Nephron (organoid): Measurements from ENCODE around the gene TSR3.

Experiments
- H3K27ac Mint-ChIP-seq, 3 experiments: 2 replicates each; pipeline ENCODE4 v1.8.0; 2020; ENCODE audit warnings: mixed read lengths in 3 of 3, mild to moderate bottlenecking in 2 of 3, moderate library complexity in 1 of 3
- H3K27me3 Mint-ChIP-seq: 2 replicates; pipeline ENCODE4 v1.8.0; 2021; ENCODE audit warnings: low read depth, mild to moderate bottlenecking, moderate library complexity, mixed read lengths
- H3K36me3 Mint-ChIP-seq: 2 replicates; pipeline ENCODE4 v1.8.0; 2020; ENCODE audit warnings: low read depth, mixed read lengths
- H3K4me1 Mint-ChIP-seq: 2 replicates; pipeline ENCODE4 v1.8.0; 2020; ENCODE audit warnings: mixed read lengths
- H3K4me3 Mint-ChIP-seq, 3 experiments: 2 replicates each; pipeline ENCODE4 v1.8.0; 2020; ENCODE audit warnings: mild to moderate bottlenecking in 3 of 3, mixed read lengths in 3 of 3, moderate library complexity in 2 of 3
- H3K9me3 Mint-ChIP-seq: 2 replicates; pipeline ENCODE4 v1.8.0; 2020; ENCODE audit warnings: mixed read lengths
- CTCF ChIP-seq, 3 experiments: fragments of 200-600 bp; sonication (generic); IDR thresholded peaks; one replicate each; pipeline ENCODE4 v1.5.0; 2021; ENCODE audit warnings: antibody characterized with exemption in 3 of 3; ENCODE audit not compliant: unreplicated experiment in 3 of 3

The TSR3 gene

DNA sequence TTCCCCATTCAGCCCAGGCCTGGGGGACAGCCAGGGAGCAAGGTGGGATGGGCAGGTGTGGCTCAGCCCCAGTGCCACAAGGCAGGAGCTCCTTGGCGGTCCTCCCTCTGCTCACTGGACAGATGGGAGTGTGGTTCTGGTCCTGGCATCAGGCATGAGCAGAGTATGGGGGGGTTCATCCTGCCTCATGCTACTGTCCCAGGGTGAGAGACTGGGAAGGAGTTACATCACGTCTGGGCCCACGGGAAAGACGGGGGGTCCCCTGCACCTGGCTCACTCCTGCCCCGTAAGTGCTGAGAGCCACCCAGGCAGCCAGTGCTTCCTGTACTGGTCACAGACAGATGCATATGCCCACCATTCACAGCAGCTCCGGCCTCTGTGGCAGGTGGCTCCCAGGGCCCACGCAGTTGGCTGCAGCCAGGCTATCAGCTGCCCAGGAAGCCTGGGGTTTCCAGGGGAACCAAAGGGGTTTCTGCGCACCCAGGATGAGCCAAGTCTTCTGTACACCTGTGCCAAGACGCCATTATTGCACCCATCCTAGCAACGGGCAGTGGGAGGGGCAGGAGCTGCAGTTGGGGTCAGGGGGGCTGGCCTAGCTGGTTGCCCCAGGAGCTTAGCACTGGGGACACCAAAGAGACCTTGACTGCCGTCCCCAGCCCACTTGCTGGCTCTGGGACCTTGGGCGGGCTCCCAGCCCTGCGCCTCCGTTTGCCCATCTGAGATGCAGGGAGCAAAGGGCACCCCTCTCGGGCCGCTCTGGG, 16.3 kb downstream of the TSR3 start:
- H3K36me3 Mint-ChIP-seq = no peaks in the 10 kb centered on the region
- H3K4me3 Mint-ChIP-seq = peak overlapping the region in 1 of 3 experiments; percentile 12
- H3K4me1 Mint-ChIP-seq = no peaks in the 10 kb centered on the region
- peaks cover 63% of the 10 kb centered on the region for H3K27me3 Mint-ChIP-seq
- no peak for TF ChIP-seq CTCF (IDR thresholded peaks at IDR 0.05; ENCODE audit: unreplicated experiment in 3 of 3)
- H3K27ac Mint-ChIP-seq = no peak overlapping the region
- H3K9me3 Mint-ChIP-seq = no peaks in the 10 kb centered on the region

- no peaks in the 10 kb centered on the region for H3K9me3 Mint-ChIP-seq
- H3K4me1 Mint-ChIP-seq = no peaks in the 10 kb centered on the region
- no peak overlapping the region for H3K27ac Mint-ChIP-seq
- peaks cover 67% of the 10 kb centered on the region for H3K27me3 Mint-ChIP-seq
- H3K4me3 Mint-ChIP-seq = peak overlapping the region in 1 of 3 experiments; percentile 19
- no peaks in the 10 kb centered on the region for H3K36me3 Mint-ChIP-seq
- TF ChIP-seq CTCF (IDR thresholded peaks at IDR 0.05; ENCODE audit: unreplicated experiment in 3 of 3) = no peak
Measured at GRCh38 chr16:1334739-1335138, 16.9 kb downstream of the TSR3 start.

DNA sequence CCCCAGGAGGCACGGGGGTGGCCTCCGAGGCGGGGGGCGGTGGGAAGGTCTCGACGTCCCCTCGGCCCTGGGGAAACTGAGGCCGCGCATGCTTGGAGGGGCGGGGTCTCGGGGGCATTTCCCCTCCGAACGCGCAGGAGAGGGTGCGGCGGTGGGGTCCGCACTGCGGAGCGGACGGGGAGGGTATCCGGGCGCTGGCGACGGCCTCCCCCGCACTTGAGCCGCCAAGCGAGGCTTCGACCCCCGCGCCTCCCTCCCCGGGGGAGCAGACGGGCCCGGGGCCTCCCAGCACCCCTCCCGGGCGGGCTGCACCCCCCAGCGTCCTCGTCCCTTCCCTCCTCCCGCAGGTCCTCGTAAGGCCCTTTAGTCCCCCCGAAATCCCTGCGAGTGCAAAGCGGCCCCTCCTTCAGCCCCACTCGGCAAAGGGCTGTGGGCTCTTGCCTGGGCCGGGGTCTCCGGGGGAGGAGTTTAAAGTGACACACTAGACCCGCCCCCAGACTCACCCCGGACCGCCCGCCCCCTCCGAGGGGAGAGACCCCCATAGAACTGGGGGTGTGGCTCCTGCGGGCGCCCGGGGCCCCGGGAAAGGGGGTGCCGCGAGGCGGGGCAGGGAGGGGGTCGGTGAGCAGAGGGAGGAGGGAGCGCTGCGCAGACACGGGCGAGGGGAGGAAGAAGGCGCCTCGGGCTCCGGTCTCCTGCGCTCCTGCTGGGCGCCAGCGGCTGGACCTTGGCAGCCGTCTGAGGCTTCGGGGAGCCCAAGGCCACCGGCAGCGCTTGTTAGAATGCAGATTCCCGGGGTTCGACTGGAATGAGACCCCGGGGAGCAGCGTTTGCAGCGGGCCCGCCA, 17.6 kb downstream of the TSR3 start:
- no peaks in the 10 kb centered on the region for H3K36me3 Mint-ChIP-seq
- no peaks in the 10 kb centered on the region for H3K4me1 Mint-ChIP-seq
- H3K27me3 Mint-ChIP-seq = peaks cover 73% of the 10 kb centered on the region
- H3K27ac Mint-ChIP-seq = no peak overlapping the region
- H3K4me3 Mint-ChIP-seq = peak overlapping the region in 1 of 3 experiments; percentile 27
- H3K9me3 Mint-ChIP-seq = no peaks in the 10 kb centered on the region
- no peak for TF ChIP-seq CTCF (IDR thresholded peaks at IDR 0.05; ENCODE audit: unreplicated experiment in 3 of 3)

DNA sequence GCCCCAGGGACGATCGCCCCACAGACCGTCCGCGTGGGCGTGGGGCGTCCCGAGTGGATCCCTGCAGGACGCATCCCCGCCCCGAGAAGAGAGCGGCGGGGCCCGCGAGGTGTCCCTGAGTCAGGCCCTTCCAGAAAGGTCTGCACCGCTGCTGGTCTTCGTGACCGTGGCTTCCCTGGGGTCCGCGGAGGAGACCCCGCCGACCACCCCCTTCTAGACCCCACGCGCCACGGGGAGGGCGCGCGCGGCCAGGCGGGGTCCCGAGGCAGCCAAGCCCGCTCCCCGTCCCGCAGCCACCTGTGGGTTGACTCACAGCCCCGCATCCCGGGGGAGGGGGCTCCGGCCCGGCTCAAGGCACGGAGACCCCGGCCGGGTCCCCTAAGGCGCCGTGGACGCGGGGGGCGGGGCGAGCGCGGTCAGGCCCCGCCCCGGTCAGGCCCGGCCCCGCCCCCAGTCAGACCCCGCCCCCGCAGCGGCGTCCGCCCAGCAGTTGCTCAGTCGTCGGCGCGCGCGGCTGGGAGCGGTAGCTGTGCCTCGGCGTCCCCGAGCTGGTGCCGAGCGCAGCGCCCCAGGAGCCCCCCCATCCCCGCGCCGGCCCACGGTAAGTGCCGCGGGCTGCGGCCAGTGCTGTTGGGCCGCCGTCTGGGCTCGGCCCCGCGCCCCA, 18.4 kb downstream of the TSR3 start, which contains the start of gene BAIAP3:
BAIAP3 (plus strand) TSS at position 497 of the 664 bp plus-strand sequence. CDS start 4,905 bp downstream, outside the sequence.
- H3K9me3 Mint-ChIP-seq = no peaks in the 10 kb centered on the region
- no peaks in the 10 kb centered on the region for H3K4me1 Mint-ChIP-seq
- H3K4me3 Mint-ChIP-seq = peak within 1 kb of the TSS; percentile 53 to 78 (median 62)
- no peaks in the 10 kb centered on the region for H3K36me3 Mint-ChIP-seq
- peaks cover 73% of the 10 kb centered on the region for H3K27me3 Mint-ChIP-seq
- no peak for TF ChIP-seq CTCF (IDR thresholded peaks at IDR 0.05; ENCODE audit: unreplicated experiment in 3 of 3)
- H3K27ac Mint-ChIP-seq = no peak within 1 kb of the TSS

DNA sequence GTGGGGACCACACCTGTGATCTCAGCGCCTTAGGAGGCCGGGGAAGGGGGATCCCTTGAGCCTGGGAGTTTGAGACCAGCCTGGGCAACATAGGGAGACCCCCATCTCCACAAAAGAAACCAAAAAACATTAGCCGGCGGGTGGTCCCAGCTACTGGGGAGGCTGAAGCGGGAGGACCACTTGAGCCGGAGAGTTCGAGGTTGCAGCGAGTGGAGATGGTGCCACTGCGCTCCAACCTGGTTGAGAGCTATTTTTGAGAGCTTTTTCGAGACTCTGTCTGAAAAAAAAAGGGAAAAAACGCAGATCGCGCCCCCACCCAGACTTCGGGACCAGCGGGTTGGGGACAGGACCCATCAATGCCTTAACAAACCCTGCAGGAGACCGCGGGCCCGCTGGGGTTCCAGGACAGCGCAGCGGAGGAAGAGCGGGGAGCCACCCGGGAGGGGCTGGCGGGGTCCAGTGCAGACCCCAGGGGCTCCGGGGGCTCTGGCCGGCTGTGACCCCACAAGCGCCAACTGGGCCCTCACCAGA, 19.0 kb downstream of the TSR3 start:
- no peaks in the 10 kb centered on the region for H3K4me1 Mint-ChIP-seq
- H3K27ac Mint-ChIP-seq = no peak overlapping the region
- peaks cover 73% of the 10 kb centered on the region for H3K27me3 Mint-ChIP-seq
- no peak for TF ChIP-seq CTCF (IDR thresholded peaks at IDR 0.05; ENCODE audit: unreplicated experiment in 3 of 3)
- no peaks in the 10 kb centered on the region for H3K9me3 Mint-ChIP-seq
- H3K36me3 Mint-ChIP-seq = no peaks in the 10 kb centered on the region
- H3K4me3 Mint-ChIP-seq = peak overlapping the region; percentile 53 to 78 (median 62)
